T-helper 17 cell (primary cell): ENCODE results near the gene UNC13C. TPM values are rescaled to one million over a fixed set of nuclear protein-coding genes. Genes with fewer than 3 reads are reported as not detected.

Source experiments
- ATAC-seq: fragments of 150-1000 bp; cut with Tn5 transposase; 2 replicates; pipeline ENCODE4 v1.10.0; 2021; ENCODE audit warnings: mild to moderate bottlenecking, moderate library complexity
- DNase-seq, 3 donors: peaks; one replicate each; pipeline versions ENCODE4 v3.0.0 to v3.0.0-alpha.2; 2020 to 2021
- H3K9me3 ChIP-seq: one replicate; pipeline ENCODE4 v1.7.0; 2013; ENCODE audit warnings: low read length, mild to moderate bottlenecking; ENCODE audit not compliant: control insufficient read depth, poor library complexity, severe bottlenecking
- H3K27ac Mint-ChIP-seq: one replicate; pipeline ENCODE4 v1.8.0; 2022; ENCODE audit warnings: mild to moderate bottlenecking, moderate library complexity, mixed read lengths
- H3K27me3 Mint-ChIP-seq: one replicate; pipeline ENCODE4 v1.8.0; 2022; ENCODE audit warnings: mixed read lengths
- H3K36me3 Mint-ChIP-seq: one replicate; pipeline ENCODE4 v1.8.0; 2022; ENCODE audit warnings: low read depth, mixed read lengths
- H3K4me1 Mint-ChIP-seq: one replicate; pipeline ENCODE4 v1.8.0; 2022; ENCODE audit warnings: mild to moderate bottlenecking, mixed read lengths
- H3K4me3 Mint-ChIP-seq: one replicate; pipeline ENCODE4 v1.8.0; 2022; ENCODE audit warnings: mild to moderate bottlenecking, moderate library complexity, mixed read lengths
- total RNA-seq, 4 donors: library from RNA in 2 of 4; stranded (reverse) in 2 of 4; gene quantifications; one replicate each; pipeline ENCODE4 v1.2.3 and lab custom pipeline; 2022 to 2026

Gene UNC13C
- total RNA-seq, 2 donors from 2014 or later: not detected

DNA sequence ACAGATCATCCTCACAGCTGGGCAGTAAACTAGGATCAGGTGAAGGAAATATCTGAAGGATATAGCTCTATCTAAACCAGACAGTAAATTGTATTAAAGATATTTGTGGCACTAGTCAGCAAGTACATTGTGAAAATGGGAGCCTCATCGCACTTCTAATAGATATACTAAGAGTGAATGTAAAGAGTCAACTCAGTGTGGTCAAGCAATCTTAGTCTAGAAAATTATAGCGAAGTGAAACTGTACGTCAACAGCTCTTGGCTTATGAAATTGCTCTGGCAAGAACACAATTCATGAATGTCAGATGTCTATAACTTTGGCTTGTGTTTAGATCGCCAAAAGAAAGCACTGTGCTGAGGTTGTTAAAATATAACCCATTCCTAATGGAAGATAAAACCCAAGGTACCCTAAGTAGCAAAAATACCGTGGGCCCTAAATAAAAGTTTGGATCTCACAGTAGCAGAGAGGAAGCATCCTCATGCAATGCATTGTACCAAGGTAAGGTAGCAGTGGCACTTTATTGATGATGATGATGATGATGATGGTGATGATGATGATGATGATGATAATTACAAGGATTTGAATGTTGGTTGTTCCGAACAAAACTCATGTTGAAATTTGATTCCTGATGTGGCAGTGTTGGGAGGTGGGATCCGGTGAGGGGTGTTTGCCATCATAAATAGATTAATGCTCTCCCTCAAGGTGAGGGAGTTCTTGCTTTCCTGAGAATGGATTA, 228.5 kb downstream of the UNC13C start:
- no peak for DNase-seq

DNA sequence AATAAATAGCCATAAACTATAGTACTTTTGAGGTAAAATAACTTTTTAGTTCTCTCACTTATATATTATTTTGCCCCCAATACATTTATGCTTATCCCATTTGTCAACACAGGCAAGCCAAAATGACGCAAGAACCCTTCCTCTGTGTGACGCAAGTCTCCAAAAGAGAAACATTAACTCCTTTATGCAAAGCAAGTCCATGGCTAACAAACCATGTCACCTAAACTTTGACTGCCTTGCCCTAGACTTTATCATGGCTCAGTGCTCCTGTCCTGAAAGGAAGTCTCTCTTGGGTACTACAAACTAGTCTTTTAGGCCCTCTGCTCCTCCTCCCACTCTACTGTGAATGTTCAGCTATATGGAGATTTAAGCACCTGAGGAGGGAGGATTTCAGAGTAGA, 230.5 kb downstream of the UNC13C start:
- Mint-ChIP-seq H3K4me1 (no peaks in the 10 kb centered on the region), H3K27me3 (no peaks in the 10 kb centered on the region), H3K27ac (no peak overlapping the region), H3K36me3 (no peaks in the 10 kb centered on the region), H3K4me3 (no peak overlapping the region)
- no peaks in the 10 kb centered on the region for H3K9me3 ChIP-seq
- no peak for DNase-seq
- ATAC-seq: no peak

More for the DNA sequence above, 228.5 kb downstream of the UNC13C start:
- H3K27me3 Mint-ChIP-seq: no peaks in the 10 kb centered on the region
- no peak overlapping the region for H3K4me3 Mint-ChIP-seq
- no peaks in the 10 kb centered on the region for H3K9me3 ChIP-seq
- H3K4me1 Mint-ChIP-seq: no peaks in the 10 kb centered on the region
- H3K27ac Mint-ChIP-seq: no peak overlapping the region
- no peak for ATAC-seq
- H3K36me3 Mint-ChIP-seq: no peaks in the 10 kb centered on the region

DNA sequence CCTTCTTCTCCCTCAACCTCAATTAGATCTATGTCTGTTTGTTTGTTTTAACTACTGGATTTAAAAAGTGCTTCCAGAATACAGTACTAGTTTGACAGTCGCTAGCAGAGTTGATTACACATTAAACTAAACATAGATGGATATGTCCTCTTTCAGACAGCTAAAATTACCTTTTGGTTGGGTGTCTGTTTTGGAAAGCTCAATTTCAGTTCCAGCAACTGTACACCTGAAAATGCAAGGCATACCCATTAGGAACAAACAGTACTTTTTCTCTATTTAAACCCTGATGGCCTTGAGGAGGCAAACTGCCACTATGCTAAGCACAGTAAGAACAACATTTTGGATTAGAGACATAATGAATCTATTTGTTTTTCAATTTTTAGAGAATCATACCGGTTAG, 234.4 kb downstream of the UNC13C start:
- no peaks in the 10 kb centered on the region for H3K4me1 Mint-ChIP-seq

DNA sequence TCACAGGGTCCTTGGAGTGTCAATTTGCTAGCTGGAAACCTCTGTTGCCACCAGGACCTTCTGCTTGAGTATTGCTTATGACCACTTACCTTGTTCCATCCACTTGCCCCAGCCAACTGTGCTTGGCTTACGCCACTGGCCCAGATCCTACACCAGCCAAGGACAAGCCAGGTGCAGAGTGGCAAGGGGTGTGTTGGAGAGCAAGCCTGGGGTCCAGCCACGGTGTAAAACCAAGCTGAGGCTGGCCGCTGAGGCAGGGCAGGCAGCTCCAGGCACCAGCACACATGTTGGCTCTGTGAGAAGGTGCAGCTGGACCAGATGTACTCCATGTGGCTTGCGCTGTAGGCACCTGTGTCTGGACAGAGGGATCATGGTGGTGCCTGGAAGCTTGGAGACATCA, 248.2 kb downstream of the UNC13C start:
- Mint-ChIP-seq H3K36me3 (no peaks in the 10 kb centered on the region), H3K4me1 (no peaks in the 10 kb centered on the region), H3K27ac (no peak overlapping the region), H3K4me3 (no peak overlapping the region), H3K27me3 (no peaks in the 10 kb centered on the region)
- H3K9me3 ChIP-seq: peaks cover 2% of the 10 kb centered on the region
- ATAC-seq (no peak), DNase-seq (no peak)

More for the DNA sequence above, 234.4 kb downstream of the UNC13C start:
- no peaks in the 10 kb centered on the region for H3K9me3 ChIP-seq
- ATAC-seq (no peak), DNase-seq (no peak)
- Mint-ChIP-seq H3K27me3 (no peaks in the 10 kb centered on the region), H3K36me3 (no peaks in the 10 kb centered on the region), H3K4me3 (no peak overlapping the region), H3K27ac (no peak overlapping the region)

DNA sequence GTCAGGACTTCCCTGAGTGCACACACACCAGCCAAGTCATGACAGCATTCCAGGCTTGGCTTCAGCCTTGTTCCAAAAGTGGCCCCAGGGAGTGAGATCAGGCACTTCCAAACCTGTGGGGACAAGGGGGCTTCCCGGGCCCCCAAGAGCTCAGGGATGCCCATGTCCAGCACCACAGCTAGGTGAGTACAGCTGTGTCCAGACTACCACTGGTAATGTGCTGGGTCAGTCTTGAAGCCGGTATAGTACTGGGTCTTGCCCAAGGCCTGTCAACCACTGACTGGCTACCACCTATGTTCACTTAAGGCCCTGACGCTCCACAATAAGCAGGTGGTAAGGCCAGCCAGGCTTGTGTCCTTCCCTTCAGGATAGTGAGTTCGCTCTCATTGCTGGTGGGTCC, 249.3 kb downstream of the UNC13C start:
- H3K4me3 Mint-ChIP-seq: no peak overlapping the region
- peaks cover 2% of the 10 kb centered on the region for H3K9me3 ChIP-seq
- no peaks in the 10 kb centered on the region for H3K36me3 Mint-ChIP-seq
- no peak overlapping the region for H3K27ac Mint-ChIP-seq
- H3K27me3 Mint-ChIP-seq: no peaks in the 10 kb centered on the region
- H3K4me1 Mint-ChIP-seq: no peaks in the 10 kb centered on the region
- ATAC-seq (no peak), DNase-seq (no peak)

DNA sequence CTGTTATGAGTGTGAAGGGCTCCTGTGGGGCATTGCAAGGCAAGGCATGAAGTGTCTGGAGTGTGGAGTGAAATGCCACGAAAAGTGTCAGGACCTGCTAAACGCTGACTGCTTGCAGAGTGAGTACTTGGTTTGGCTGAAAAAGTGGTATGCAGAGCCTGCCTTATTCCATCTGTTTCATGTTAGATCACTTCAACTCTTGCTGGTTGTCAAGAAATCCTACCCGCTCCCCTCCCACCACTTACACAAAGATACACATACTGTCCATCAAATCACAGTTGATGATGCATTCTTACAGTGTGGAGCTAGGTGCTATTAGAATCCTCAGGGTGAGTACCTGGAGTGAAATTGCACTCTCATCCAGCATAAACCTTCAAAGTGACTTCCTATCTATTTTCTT, 272.1 kb downstream of the UNC13C start:
- Mint-ChIP-seq H3K27ac (no peak overlapping the region), H3K4me3 (no peak overlapping the region), H3K4me1 (no peaks in the 10 kb centered on the region), H3K27me3 (peaks cover 8% of the 10 kb centered on the region), H3K36me3 (no peaks in the 10 kb centered on the region)
- DNase-seq: no peak
- no peak for ATAC-seq
- no peaks in the 10 kb centered on the region for H3K9me3 ChIP-seq

DNA sequence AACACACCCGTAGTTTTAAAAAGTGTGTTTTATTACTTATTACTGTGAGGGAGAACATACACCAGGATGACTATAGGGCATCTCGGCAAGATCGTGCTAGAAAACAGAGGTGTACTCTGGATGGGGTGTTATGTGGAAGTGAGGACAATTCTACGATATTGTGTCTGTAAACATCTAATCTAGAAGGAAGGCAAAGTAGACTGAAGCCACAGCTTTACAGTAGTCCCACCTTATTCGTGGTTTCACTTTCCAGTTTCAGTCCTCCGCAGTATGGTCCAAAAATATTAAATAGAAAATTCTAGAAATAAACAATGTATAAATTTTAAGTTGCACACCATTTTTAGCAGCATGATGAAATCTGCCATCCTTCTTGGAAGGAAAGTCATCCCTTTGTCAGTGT, 277.9 kb downstream of the UNC13C start:
- H3K4me1 Mint-ChIP-seq: no peaks in the 10 kb centered on the region
- no peaks in the 10 kb centered on the region for H3K9me3 ChIP-seq

DNA sequence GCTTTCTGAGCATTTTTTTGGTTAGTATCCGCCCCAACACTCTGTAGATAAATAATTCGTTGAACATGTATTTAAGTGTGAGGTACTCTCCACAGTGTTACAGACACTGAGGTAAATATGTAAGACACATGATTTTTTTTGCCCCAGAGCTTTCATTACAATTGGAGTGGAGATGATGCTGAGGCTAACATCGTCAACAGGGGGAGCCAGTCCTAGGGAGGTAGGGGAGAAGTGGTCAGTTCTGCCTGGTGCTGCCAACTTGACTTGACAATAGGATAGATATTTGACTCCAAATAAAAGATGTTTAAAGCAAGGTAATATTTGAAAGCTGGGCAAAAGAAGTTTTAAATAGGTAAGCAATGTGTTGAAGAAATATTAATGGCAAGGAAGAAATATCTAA, 295.7 kb downstream of the UNC13C start:
- DNase-seq (no peak), ATAC-seq (no peak)
- Mint-ChIP-seq H3K27me3 (no peaks in the 10 kb centered on the region), H3K4me1 (no peaks in the 10 kb centered on the region), H3K27ac (no peak overlapping the region), H3K36me3 (no peaks in the 10 kb centered on the region), H3K4me3 (no peak overlapping the region)
- H3K9me3 ChIP-seq: no peaks in the 10 kb centered on the region

More for the DNA sequence above, 277.9 kb downstream of the UNC13C start:
- ATAC-seq (no peak), DNase-seq (no peak)
- Mint-ChIP-seq H3K27me3 (peaks cover 4% of the 10 kb centered on the region), H3K27ac (no peak overlapping the region), H3K36me3 (no peaks in the 10 kb centered on the region), H3K4me3 (no peak overlapping the region)

DNA sequence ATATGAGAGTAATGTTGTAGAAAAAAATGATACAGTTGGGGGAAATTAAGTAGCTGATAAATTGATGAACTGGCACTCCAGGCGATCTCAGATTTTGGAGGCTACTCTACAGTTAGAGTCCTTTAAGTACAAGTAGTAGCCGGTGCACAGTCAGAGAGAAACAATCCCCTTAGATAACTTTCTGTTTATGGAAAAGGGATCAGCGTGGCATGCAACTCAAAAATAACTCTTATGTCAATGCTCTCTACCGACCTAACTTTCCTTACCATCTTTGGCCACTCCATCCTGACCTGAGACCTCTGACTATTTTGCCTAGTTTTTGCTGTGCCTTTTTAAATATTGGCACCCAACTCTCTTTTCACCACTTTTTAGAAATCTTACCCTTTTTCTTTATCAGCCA, 299.6 kb downstream of the UNC13C start:
- no peaks in the 10 kb centered on the region for H3K27me3 Mint-ChIP-seq
- ATAC-seq (no peak), DNase-seq (no peak)
- no peak overlapping the region for H3K27ac Mint-ChIP-seq
- no peaks in the 10 kb centered on the region for H3K36me3 Mint-ChIP-seq
- H3K9me3 ChIP-seq: no peaks in the 10 kb centered on the region
- no peaks in the 10 kb centered on the region for H3K4me1 Mint-ChIP-seq
- H3K4me3 Mint-ChIP-seq: no peak overlapping the region

DNA sequence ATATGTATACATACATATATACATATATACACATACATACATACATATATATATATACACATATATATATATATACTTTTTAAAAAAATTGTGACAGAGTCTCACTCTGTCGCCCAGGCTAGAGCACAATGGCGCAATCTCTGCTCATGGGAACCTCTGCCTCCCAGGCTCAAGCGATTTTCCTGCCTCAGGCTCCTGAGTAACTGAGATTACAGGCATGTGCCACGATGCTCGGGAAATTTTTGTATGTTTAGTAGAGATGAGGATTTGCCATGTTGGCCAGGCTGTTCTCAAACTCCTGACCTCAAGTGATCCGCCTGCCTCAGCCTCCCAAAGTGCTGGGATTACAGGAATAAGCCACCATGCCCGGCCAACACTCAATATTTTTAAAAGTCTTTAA, 302.5 kb downstream of the UNC13C start:
- Mint-ChIP-seq H3K4me1 (no peaks in the 10 kb centered on the region), H3K27me3 (no peaks in the 10 kb centered on the region), H3K36me3 (no peaks in the 10 kb centered on the region), H3K27ac (no peak overlapping the region), H3K4me3 (no peak overlapping the region)
- ATAC-seq (no peak), DNase-seq (no peak)
- H3K9me3 ChIP-seq: no peaks in the 10 kb centered on the region

DNA sequence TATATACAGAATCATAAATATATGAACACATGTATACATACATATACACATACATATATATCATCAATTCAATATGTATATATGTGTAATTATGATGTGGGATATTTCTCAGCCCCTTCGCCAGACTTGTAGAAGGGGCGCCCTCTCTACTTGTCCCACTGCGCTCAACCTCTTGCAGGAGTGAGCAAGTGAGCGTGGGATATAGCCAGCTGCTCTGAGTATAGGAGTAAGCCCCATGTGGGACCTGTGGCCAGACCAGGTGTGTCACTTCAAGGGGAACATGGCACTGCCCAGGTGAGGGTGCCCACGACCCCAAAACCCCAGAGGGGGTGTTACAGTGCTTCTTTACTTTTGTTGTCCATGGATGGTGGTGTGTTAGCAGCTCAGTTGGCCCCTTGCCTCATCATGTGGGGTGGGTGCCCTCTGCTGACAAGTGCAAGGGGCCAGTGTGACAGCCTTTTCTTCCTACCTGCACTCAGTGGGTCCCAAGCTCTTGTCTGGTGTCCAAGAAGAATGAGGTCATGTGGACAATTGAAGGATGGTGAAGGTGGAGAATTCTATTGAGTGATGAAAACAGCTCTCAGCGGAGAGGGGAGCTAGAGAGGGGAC, 304.1 kb downstream of the UNC13C start:
- no peaks in the 10 kb centered on the region for H3K36me3 Mint-ChIP-seq
- no peak overlapping the region for H3K27ac Mint-ChIP-seq
- no peak overlapping the region for H3K4me3 Mint-ChIP-seq
- no peaks in the 10 kb centered on the region for H3K4me1 Mint-ChIP-seq
- no peaks in the 10 kb centered on the region for H3K27me3 Mint-ChIP-seq
- no peaks in the 10 kb centered on the region for H3K9me3 ChIP-seq
- DNase-seq: no peak
- no peak for ATAC-seq

DNA sequence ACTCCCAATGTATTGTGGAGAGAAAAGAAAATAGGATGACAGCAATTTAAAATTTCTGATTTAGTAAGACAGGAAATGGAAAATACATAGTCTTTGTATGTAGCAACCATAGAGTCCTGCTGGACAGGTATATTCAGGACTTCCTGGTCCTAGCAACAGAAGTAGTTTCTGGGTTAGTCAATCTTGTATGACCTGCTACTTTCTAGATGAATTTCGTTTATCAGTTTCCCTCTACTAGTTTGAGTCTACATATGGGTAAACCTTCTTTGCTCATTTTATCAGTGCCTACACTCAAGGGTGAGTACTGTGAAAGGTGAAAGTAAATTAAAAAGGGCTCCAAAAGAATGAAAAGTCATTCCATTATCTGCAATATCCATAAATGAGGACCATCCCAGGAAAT, 309.8 kb downstream of the UNC13C start:
- Mint-ChIP-seq H3K4me3 (no peak overlapping the region), H3K4me1 (no peaks in the 10 kb centered on the region), H3K27ac (no peak overlapping the region), H3K27me3 (no peaks in the 10 kb centered on the region), H3K36me3 (no peaks in the 10 kb centered on the region)
- no peak for DNase-seq
- ATAC-seq: no peak
- no peaks in the 10 kb centered on the region for H3K9me3 ChIP-seq

DNA sequence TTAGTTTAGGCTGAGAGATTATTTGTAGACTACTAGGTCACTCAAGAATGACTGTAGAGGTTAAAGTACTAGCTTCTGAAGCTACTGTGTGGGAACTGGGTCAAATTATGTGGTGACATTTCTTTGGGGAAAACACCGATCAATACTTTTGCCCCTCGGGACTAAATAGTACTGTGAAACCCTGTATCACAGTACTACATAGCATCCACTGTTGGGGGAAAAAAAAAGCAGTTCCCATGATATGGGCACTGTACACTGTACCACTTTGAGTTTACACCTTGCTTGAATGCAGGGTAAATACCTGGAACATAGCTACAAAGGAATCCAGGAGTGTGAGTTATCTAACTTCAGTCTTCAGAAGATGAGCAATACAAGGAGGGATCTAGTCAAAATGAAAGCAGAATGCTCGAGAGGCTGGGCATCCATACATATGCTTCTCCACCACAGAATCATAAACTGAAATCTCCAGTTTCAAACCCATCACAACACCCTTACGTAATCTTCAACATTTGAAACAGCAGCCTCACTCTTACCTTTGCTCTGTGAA, 311.4 kb downstream of the UNC13C start:
- H3K27me3 Mint-ChIP-seq: no peaks in the 10 kb centered on the region
- ATAC-seq (no peak), DNase-seq (no peak)
- no peaks in the 10 kb centered on the region for H3K36me3 Mint-ChIP-seq
- no peaks in the 10 kb centered on the region for H3K9me3 ChIP-seq
- no peaks in the 10 kb centered on the region for H3K4me1 Mint-ChIP-seq
- H3K4me3 Mint-ChIP-seq: no peak overlapping the region
- H3K27ac Mint-ChIP-seq: no peak overlapping the region

DNA sequence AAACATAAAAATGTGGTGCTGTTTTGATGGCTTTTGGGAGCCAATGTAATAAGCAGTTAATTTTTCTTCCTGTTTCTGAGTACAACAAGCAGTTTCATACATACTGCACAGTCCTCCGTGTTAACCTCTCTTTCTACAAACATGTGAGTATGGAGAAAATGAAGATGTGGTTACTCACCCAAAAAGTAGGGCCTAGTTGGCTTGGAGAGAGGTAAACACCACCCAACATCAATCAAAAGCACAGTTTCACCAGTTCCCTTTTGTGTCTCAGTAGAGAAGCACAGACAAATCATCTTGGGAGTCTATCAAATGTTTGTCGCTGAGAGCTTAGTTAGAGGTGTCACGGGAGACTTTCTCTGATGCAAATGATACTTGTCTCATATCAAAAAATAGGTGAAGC, 320.2 kb downstream of the UNC13C start:
- no peaks in the 10 kb centered on the region for H3K4me1 Mint-ChIP-seq
- no peaks in the 10 kb centered on the region for H3K9me3 ChIP-seq
- DNase-seq (no peak), ATAC-seq (no peak)
- H3K27ac Mint-ChIP-seq: no peak overlapping the region
- H3K36me3 Mint-ChIP-seq: no peaks in the 10 kb centered on the region
- no peak overlapping the region for H3K4me3 Mint-ChIP-seq
- no peaks in the 10 kb centered on the region for H3K27me3 Mint-ChIP-seq
